ENCODE data around the gene MTERF2.

- TF ChIP-seq, protein P1, sequence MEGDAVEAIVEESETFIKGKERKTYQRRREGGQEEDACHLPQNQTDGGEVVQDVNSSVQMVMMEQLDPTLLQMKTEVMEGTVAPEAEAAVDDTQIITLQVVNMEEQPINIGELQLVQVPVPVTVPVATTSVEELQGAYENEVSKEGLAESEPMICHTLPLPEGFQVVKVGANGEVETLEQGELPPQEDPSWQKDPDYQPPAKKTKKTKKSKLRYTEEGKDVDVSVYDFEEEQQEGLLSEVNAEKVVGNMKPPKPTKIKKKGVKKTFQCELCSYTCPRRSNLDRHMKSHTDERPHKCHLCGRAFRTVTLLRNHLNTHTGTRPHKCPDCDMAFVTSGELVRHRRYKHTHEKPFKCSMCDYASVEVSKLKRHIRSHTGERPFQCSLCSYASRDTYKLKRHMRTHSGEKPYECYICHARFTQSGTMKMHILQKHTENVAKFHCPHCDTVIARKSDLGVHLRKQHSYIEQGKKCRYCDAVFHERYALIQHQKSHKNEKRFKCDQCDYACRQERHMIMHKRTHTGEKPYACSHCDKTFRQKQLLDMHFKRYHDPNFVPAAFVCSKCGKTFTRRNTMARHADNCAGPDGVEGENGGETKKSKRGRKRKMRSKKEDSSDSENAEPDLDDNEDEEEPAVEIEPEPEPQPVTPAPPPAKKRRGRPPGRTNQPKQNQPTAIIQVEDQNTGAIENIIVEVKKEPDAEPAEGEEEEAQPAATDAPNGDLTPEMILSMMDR (IDR thresholded peaks at IDR 0.05; ENCODE audit: extremely low read depth in 1 of 2, insufficient read depth in 1 of 2, low read depth in 1 of 2, low read length in 2 of 2) = no peak
- TF ChIP-seq MAX (IDR thresholded peaks at IDR 0.05; ENCODE audit: insufficient read depth, insufficient read length) = no peak
- no peak for TF ChIP-seq JUN (IDR thresholded peaks at IDR 0.05; ENCODE audit: borderline replicate concordance, insufficient read depth, insufficient read length, low read depth)
- TF ChIP-seq POLR2A (IDR thresholded peaks at IDR 0.05; ENCODE audit: low read depth, low read length) = no peak
- TF ChIP-seq MYC (IDR thresholded peaks at IDR 0.05; ENCODE audit: low read depth, low read length) = no peak
- no peak for TF ChIP-seq EZH2 (IDR thresholded peaks at IDR 0.05; ENCODE audit: borderline replicate concordance, low read depth, low read length, severe bottlenecking)
- no peak for TF ChIP-seq POLR2AphosphoS5 (IDR thresholded peaks at IDR 0.05; ENCODE audit: insufficient read depth, low read depth, low read length)
- no peak for TF ChIP-seq GATA2 (IDR thresholded peaks at IDR 0.05; ENCODE audit: insufficient read depth, insufficient read length, low read depth, low read length)
- no peak for TF ChIP-seq FOS (IDR thresholded peaks at IDR 0.05; ENCODE audit: borderline replicate concordance, insufficient read depth, low read length)
Observed at GRCh38 chr12:107025671-107026070, 38.7 kb upstream of the MTERF2 start.
